H1 (cell line): ENCODE data around the gene PRKD1. TPM values are rescaled to one million over a fixed set of nuclear protein-coding genes. Genes with fewer than 3 reads are reported as not detected.

Source experiments
- CHD1 ChIP-seq: IDR thresholded peaks from 2 replicates; pipeline ENCODE4 v1.6.1; 2012; ENCODE audit warnings: low read depth, low read length, improper control_type of control experiment
- CHD2 ChIP-seq: IDR thresholded peaks from 2 replicates; pipeline ENCODE4 v1.6.1; 2012; ENCODE audit warnings: low read length, improper control_type of control experiment
- CHD7 ChIP-seq: fragments of 300-600 bp; sonication (generic); IDR thresholded peaks from 2 replicates; pipeline ENCODE4 v1.7.1; 2012; ENCODE audit warnings: low read length, moderate library complexity, mild to moderate bottlenecking, inconsistent platforms; ENCODE audit not compliant: insufficient replicate concordance
- EP300 ChIP-seq, 2 experiments: IDR thresholded peaks; 1 replicate in 1 of 2; 2 replicates in 1 of 2; pipeline ENCODE4 v1.6.1; 2011 to 2012; ENCODE audit warnings: low read depth in 2 of 2, low read length in 2 of 2, mild to moderate bottlenecking in 2 of 2, borderline replicate concordance in 1 of 2, inconsistent platforms in 1 of 2, moderate library complexity in 1 of 2
- NRF1 ChIP-seq: IDR thresholded peaks from 2 replicates; pipeline ENCODE4 v1.6.1; 2011; ENCODE audit warnings: mild to moderate bottlenecking, low read depth, low read length, improper control_type of control experiment
- polyA plus RNA-seq, 7 experiments: library from polyadenylated mRNA; depleted of rRNA in 3 of 7; stranded (reverse) in 5 of 7; unstranded in 2 of 7; fragments of >200 nt in 5 of 7; fragments of 200-250 nt in 2 of 7; gene quantifications; 1 replicate in 5 of 7; 2 replicates in 1 of 7; 4 replicates in 1 of 7; pipeline versions ENCODE4 v1.2.1 to v1.2.3, GENCODE V29; 2011 to 2013; ENCODE audit warnings: missing spikeins in 2 of 7, mixed read lengths in 2 of 7
- total RNA-seq: library from RNA; stranded (reverse); fragmentation: NEBNext Ultra II Directional; extraction: Animal tissue kit (Norgen Biotek cat#: 25700); gene quantifications from 2 replicates; pipeline ENCODE4 v1.2.1, GENCODE V29; 2021

Gene PRKD1
- total and polyA plus RNA-seq, 2 of the 8 experiments (the other 6 are each of a cell fraction or from before 2014, with no cell fraction given): 3.6 to 6.8 TPM

GRCh38 chr14:29654901-29655550 lies 272.6 kb downstream of the PRKD1 start (continued):
- TF ChIP-seq CHD7 (no peak), NRF1 (no peak), CHD2 (no peak), EP300 (IDR thresholded peaks at IDR 0.05; ENCODE audit: borderline replicate concordance in 1 of 2, low read depth in 2 of 2, low read length in 2 of 2) (no peak), CHD1 (no peak)
